GM12874 (cell line): ENCODE measurements around the gene ST6GALNAC2.
A peak's percentile ranks its signal among the peaks of the same experiment; 100 is the strongest.

Experiments used
- TF ChIP-seq, protein P1 (sequence below): IDR thresholded peaks from 2 replicates; pipeline ENCODE4 v1.5.1; 2011; ENCODE audit warnings: low read depth, mild to moderate bottlenecking, control low read depth, low read length, moderate library complexity; ENCODE audit not compliant: insufficient read depth

ST6GALNAC2 gene

DNA sequence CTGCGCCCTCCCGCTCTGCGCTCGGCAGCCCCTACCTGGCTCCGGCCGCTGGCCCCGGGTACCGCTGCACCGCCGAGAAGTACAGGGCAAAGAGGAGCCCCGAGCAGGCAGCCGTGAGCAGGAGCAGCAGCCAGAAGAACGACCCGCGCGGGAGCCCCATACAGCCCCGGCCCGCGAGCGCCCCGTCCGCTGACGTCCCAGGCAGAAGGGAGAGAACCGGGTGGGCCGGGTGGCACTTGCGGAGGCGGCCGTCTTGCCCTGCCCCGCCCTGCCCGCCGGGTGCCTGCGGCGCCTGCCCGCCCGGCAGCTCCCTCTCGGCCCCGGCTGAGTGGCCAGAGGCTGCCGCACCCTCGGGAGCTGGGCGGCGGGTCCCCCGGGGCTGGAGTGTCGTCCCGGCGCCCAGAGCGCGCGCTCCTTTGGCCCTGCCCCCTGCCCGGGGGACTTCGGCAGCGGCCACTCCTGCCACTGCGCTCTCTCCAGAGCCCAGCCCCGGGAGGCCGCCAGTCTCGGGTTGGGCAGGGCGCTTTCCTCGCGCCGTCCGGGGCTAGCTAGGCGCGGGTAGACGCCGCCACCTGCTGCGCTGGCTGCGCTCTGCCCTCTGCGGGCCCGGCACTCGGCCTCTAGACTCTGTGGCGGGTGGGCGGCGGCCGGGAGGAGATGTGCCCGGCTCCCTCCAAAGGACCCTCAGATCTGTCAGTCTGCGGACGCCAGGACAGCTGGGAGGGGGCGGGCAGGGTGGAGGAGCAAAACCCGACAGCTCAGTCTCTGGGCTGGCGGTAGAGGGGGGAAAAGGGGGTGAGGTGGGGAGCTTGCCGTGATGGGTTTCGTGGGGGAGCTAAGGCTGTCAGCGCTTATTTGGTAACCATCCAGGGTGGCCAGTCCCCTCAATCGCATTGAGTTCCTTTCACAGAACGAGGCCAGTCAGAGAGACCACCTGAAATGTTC is at the start of gene ST6GALNAC2:
Gene ST6GALNAC2 (minus strand): TSS at position 212 of the 945 bp plus-strand sequence. CDS start 52 bp downstream, at position 160.
- TF ChIP-seq, protein P1, sequence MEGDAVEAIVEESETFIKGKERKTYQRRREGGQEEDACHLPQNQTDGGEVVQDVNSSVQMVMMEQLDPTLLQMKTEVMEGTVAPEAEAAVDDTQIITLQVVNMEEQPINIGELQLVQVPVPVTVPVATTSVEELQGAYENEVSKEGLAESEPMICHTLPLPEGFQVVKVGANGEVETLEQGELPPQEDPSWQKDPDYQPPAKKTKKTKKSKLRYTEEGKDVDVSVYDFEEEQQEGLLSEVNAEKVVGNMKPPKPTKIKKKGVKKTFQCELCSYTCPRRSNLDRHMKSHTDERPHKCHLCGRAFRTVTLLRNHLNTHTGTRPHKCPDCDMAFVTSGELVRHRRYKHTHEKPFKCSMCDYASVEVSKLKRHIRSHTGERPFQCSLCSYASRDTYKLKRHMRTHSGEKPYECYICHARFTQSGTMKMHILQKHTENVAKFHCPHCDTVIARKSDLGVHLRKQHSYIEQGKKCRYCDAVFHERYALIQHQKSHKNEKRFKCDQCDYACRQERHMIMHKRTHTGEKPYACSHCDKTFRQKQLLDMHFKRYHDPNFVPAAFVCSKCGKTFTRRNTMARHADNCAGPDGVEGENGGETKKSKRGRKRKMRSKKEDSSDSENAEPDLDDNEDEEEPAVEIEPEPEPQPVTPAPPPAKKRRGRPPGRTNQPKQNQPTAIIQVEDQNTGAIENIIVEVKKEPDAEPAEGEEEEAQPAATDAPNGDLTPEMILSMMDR, result peak; percentile 31; the same call in 1 of the 2 replicates

DNA sequence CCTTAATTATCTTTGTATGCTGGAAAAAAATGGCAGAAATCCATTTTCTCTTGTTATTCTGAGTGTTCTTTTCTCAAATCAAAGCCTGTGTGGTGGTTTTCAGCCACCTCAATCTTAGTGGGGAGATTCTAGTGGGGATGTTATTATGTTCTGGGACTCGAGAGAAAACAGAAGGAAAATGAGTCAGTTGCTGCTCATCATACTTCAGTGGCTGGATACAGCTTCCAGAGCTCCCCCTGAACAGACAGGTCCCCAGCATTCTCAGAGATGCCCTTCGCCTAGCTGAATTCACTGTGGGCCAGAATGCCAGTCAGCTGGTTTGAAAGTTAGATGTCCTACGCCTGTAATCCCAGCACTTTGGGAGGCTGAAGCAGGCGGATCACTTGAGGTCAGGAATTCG is 49.4 kb upstream of the ST6GALNAC2 start:
- TF ChIP-seq, protein P1, result no peak

DNA sequence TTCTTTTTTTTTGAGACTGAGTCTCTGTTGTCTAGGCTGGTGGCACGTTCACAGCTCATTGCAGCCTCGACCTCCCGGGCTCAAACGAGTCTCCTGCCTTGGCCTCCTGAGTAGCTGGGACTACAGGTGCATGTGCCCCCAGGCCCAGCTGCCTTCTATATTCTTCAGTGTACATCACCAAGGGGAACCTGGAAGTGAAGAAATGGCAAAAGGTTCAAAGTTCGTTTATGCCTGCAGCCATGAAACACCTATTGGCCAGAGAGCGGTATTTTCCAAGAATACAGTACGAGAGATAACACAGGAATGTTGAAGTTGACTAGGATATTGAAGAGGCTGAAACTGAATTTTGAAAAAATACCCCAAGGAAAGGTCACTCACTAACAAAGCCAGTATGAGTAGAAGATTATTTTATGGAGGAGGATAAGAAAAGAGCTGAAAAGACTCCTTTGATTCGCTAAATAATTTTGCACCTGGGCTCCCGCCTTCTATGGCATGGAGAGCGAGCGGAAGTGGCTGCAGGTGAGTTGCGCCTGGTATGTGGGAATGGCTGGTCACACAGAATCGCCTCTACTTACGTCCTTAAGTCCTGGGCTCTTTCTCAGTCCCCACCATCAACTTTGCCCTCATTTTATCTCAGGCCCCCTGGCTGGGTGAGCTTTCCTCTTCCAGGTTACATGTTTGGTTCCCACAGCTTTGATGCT is 48.1 kb upstream of the ST6GALNAC2 start:
- TF ChIP-seq, protein P1, result no peak

DNA sequence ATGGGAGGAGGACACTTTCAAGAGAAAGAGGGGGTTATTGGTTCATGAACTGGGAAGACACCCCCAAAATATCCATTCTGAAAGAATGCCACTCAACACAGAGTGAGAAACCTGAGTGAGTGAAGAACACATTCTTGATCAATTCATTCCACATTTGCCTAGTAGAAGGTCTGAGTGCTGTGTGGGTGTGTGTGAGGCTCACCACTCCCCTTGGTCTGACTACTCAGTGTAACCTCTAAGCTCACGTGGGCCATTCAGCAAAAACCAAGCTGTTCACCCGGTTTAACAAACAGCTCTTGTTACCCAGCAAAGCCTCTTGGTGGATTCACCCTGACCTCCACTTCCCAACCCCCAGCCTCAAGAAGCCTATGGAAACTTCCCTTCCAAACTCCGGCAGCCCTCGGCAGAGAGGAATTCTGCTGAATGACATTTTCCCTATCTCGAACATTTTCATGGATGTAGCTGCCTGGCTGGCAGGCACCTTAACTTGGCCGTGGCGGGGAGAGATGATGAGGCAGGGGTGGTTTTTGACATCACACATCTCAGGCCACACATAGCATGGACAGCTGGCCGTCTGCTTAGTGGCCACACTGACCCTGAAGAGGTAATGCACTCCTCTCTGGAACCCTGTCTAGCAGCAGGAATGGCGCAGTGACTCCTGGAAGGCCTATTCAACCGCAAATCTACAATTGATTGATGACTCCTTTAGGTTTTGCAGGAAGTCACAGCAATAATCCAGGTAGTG is 46.3 kb upstream of the ST6GALNAC2 start:
- TF ChIP-seq, protein P1, result no peak

DNA sequence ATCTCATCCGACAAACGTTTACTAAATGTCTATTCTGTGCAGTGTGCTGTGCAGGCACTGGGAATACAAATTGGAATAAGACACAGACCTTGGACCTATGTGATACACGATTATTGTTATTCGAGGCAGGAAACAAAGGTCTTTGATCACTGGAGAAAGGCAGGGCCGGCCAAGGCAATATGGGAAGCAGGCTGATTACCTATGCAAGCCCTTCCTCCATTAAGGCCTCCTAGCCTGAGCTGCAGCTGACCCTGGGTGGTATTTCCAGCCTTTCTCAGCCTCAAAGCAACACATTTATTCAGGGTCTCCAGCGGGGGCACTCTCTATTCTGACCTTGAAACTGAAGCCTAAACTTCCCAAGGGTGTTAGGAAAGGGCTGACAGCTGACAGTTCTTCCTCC is 44.5 kb upstream of the ST6GALNAC2 start:
- TF ChIP-seq, protein P1, result no peak

DNA sequence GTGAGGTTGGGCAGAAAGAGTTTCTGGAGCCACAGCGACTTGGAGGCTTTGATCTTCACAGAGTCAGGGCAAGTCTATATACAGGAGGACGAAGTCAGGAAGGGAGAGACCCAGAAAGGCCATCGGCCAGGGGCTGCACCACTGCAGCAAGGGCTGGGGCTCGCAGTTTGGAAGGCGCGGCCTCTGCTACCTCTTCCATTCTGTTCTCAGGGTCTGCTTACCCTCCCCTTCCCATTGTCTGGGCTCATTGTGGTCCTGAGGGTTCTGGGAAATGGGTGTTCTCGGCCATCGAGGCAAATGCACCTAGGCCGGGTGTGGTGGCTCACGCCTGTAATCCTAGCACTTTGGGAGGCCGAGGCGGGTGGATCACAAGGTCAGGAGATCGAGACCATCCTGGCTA is 41.9 kb upstream of the ST6GALNAC2 start:
- TF ChIP-seq, protein P1, result no peak

DNA sequence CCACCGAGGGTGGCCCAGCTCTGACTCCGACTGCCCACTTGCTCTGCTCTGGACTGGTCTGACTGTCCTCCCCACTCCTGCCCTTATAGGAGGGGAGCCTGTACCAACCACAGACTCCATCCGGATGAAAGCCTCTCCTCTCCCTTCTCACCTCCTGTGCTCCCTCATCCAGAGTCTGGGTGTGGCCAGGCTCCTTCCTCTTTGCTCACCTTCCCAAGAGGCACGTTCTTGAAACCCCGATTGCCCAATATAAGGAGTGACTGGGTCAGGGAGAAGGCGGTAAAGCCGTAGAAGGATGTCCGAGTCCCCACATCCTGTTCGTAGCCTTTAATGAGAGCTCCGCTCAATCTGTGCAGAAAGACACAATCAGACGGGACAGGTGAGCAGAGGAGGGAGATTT is 40.8 kb upstream of the ST6GALNAC2 start:
- TF ChIP-seq, protein P1, result no peak
